ENCODE data around the gene UQCC2.

UQCC2 gene

GRCh38 chr6:33722103-33722623, 10.7 kb upstream of the UQCC2 start:
- Histone ChIP-seq H3K9me3 (ENCODE audit: low read length) (no peaks in the 10 kb centered on the region), H3K9ac (ENCODE audit: low read length) (no peak overlapping the region), H3K36me3 (ENCODE audit: insufficient read depth, low read length) (no peaks in the 10 kb centered on the region), H3K27me3 (ENCODE audit: control insufficient read depth in 1 of 2, insufficient read depth in 2 of 2, low read length in 2 of 2) (no peaks in the 10 kb centered on the region), H3K4me1 (ENCODE audit: insufficient read depth, low read length) (peaks cover 15% of the 10 kb centered on the region), H3K4me3 (ENCODE audit: low read depth in 1 of 2, low read length in 2 of 2) (no peak overlapping the region), H3K27ac (ENCODE audit: low read depth, low read length) (peak overlapping the region; percentile 41)

GRCh38 chr6:33721508-33721907, 10.0 kb upstream of the UQCC2 start:
- Histone ChIP-seq H3K27ac (ENCODE audit: low read depth, low read length) (peak overlapping the region; percentile 41), H3K4me1 (ENCODE audit: insufficient read depth, low read length) (peaks cover 19% of the 10 kb centered on the region)

GRCh38 chr6:33720998-33721397, 9.5 kb upstream of the UQCC2 start:
- no peaks in the 10 kb centered on the region for H3K9me3 ChIP-seq (ENCODE audit: low read length)
- no peaks in the 10 kb centered on the region for H3K36me3 ChIP-seq (ENCODE audit: insufficient read depth, low read length)
- H3K27me3 ChIP-seq (ENCODE audit: control insufficient read depth in 1 of 2, insufficient read depth in 2 of 2, low read length in 2 of 2), result no peaks in the 10 kb centered on the region
- no peak overlapping the region for H3K27ac ChIP-seq (ENCODE audit: low read depth, low read length)
- H3K9ac ChIP-seq (ENCODE audit: low read length), result no peak overlapping the region
- H3K4me3 ChIP-seq (ENCODE audit: low read depth in 1 of 2, low read length in 2 of 2), result no peak overlapping the region
- peaks cover 19% of the 10 kb centered on the region for H3K4me1 ChIP-seq (ENCODE audit: insufficient read depth, low read length)

More at GRCh38 chr6:33721508-33721907, 10.0 kb upstream of the UQCC2 start:
- no peaks in the 10 kb centered on the region for H3K36me3 ChIP-seq (ENCODE audit: insufficient read depth, low read length)
- H3K9ac ChIP-seq (ENCODE audit: low read length), result no peak overlapping the region
- H3K27me3 ChIP-seq (ENCODE audit: control insufficient read depth in 1 of 2, insufficient read depth in 2 of 2, low read length in 2 of 2), result no peaks in the 10 kb centered on the region
- H3K9me3 ChIP-seq (ENCODE audit: low read length), result no peaks in the 10 kb centered on the region
- no peak overlapping the region for H3K4me3 ChIP-seq (ENCODE audit: low read depth in 1 of 2, low read length in 2 of 2)

GRCh38 chr6:33719326-33719987, 8.0 kb upstream of the UQCC2 start:
- Histone ChIP-seq H3K27ac (ENCODE audit: low read depth, low read length) (no peak overlapping the region), H3K4me1 (ENCODE audit: insufficient read depth, low read length) (peaks cover 19% of the 10 kb centered on the region), H3K9ac (ENCODE audit: low read length) (no peak overlapping the region), H3K9me3 (ENCODE audit: low read length) (no peaks in the 10 kb centered on the region), H3K36me3 (ENCODE audit: insufficient read depth, low read length) (no peaks in the 10 kb centered on the region), H3K27me3 (ENCODE audit: control insufficient read depth in 1 of 2, insufficient read depth in 2 of 2, low read length in 2 of 2) (no peaks in the 10 kb centered on the region), H3K4me3 (ENCODE audit: low read depth in 1 of 2, low read length in 2 of 2) (no peak overlapping the region)

- H3K36me3 ChIP-seq (ENCODE audit: insufficient read depth, low read length), result no peaks in the 10 kb centered on the region
- no peak overlapping the region for H3K4me3 ChIP-seq (ENCODE audit: low read depth in 1 of 2, low read length in 2 of 2)
- peak overlapping the region; percentile 59 for H3K27ac ChIP-seq (ENCODE audit: low read depth, low read length)
- no peaks in the 10 kb centered on the region for H3K27me3 ChIP-seq (ENCODE audit: control insufficient read depth in 1 of 2, insufficient read depth in 2 of 2, low read length in 2 of 2)
- no peaks in the 10 kb centered on the region for H3K9me3 ChIP-seq (ENCODE audit: low read length)
- peaks cover 19% of the 10 kb centered on the region for H3K4me1 ChIP-seq (ENCODE audit: insufficient read depth, low read length)
- H3K9ac ChIP-seq (ENCODE audit: low read length), result no peak overlapping the region
Measured at GRCh38 chr6:33718713-33719112, 7.2 kb upstream of the UQCC2 start.

GRCh38 chr6:33717934-33718455, 6.5 kb upstream of the UQCC2 start:
- H3K27ac ChIP-seq (ENCODE audit: low read depth, low read length), result peak overlapping the region; percentile 59
- H3K9ac ChIP-seq (ENCODE audit: low read length), result no peak overlapping the region
- peaks cover 13% of the 10 kb centered on the region for H3K4me1 ChIP-seq (ENCODE audit: insufficient read depth, low read length)
- no peaks in the 10 kb centered on the region for H3K27me3 ChIP-seq (ENCODE audit: control insufficient read depth in 1 of 2, insufficient read depth in 2 of 2, low read length in 2 of 2)
- no peaks in the 10 kb centered on the region for H3K9me3 ChIP-seq (ENCODE audit: low read length)
- no peak overlapping the region for H3K4me3 ChIP-seq (ENCODE audit: low read depth in 1 of 2, low read length in 2 of 2)
- no peaks in the 10 kb centered on the region for H3K36me3 ChIP-seq (ENCODE audit: insufficient read depth, low read length)

- H3K4me1 ChIP-seq (ENCODE audit: insufficient read depth, low read length), result peaks cover 10% of the 10 kb centered on the region
- H3K9ac ChIP-seq (ENCODE audit: low read length), result no peak overlapping the region
- H3K27ac ChIP-seq (ENCODE audit: low read depth, low read length), result no peak overlapping the region
- H3K9me3 ChIP-seq (ENCODE audit: low read length), result no peaks in the 10 kb centered on the region
- H3K4me3 ChIP-seq (ENCODE audit: low read depth in 1 of 2, low read length in 2 of 2), result no peak overlapping the region
- no peaks in the 10 kb centered on the region for H3K27me3 ChIP-seq (ENCODE audit: control insufficient read depth in 1 of 2, insufficient read depth in 2 of 2, low read length in 2 of 2)
- no peaks in the 10 kb centered on the region for H3K36me3 ChIP-seq (ENCODE audit: insufficient read depth, low read length)
Measured at GRCh38 chr6:33716890-33717632, 5.6 kb upstream of the UQCC2 start.

- H3K4me1 ChIP-seq (ENCODE audit: insufficient read depth, low read length), result peaks cover 10% of the 10 kb centered on the region
- H3K27me3 ChIP-seq (ENCODE audit: control insufficient read depth in 1 of 2, insufficient read depth in 2 of 2, low read length in 2 of 2), result no peaks in the 10 kb centered on the region
- H3K27ac ChIP-seq (ENCODE audit: low read depth, low read length), result no peak overlapping the region
- H3K4me3 ChIP-seq (ENCODE audit: low read depth in 1 of 2, low read length in 2 of 2), result no peak overlapping the region
- H3K9ac ChIP-seq (ENCODE audit: low read length), result no peak overlapping the region
- H3K9me3 ChIP-seq (ENCODE audit: low read length), result no peaks in the 10 kb centered on the region
- H3K36me3 ChIP-seq (ENCODE audit: insufficient read depth, low read length), result no peaks in the 10 kb centered on the region
Measured at GRCh38 chr6:33716379-33716778, 4.9 kb upstream of the UQCC2 start.

- Histone ChIP-seq H3K27ac (ENCODE audit: low read depth, low read length) (no peak overlapping the region), H3K9ac (ENCODE audit: low read length) (no peak overlapping the region), H3K36me3 (ENCODE audit: insufficient read depth, low read length) (peaks cover 3% of the 10 kb centered on the region), H3K4me1 (ENCODE audit: insufficient read depth, low read length) (peaks cover 22% of the 10 kb centered on the region), H3K4me3 (ENCODE audit: low read depth in 1 of 2, low read length in 2 of 2) (no peak overlapping the region), H3K27me3 (ENCODE audit: control insufficient read depth in 1 of 2, insufficient read depth in 2 of 2, low read length in 2 of 2) (no peaks in the 10 kb centered on the region), H3K9me3 (ENCODE audit: low read length) (no peaks in the 10 kb centered on the region)
Measured at GRCh38 chr6:33714385-33715040, 3.0 kb upstream of the UQCC2 start.

GRCh38 chr6:33713786-33714185, 2.3 kb upstream of the UQCC2 start:
- H3K4me3 ChIP-seq (ENCODE audit: low read depth in 1 of 2, low read length in 2 of 2), result no peak overlapping the region
- H3K27ac ChIP-seq (ENCODE audit: low read depth, low read length), result no peak overlapping the region
- H3K4me1 ChIP-seq (ENCODE audit: insufficient read depth, low read length), result peaks cover 22% of the 10 kb centered on the region
- H3K36me3 ChIP-seq (ENCODE audit: insufficient read depth, low read length), result peaks cover 6% of the 10 kb centered on the region
- H3K27me3 ChIP-seq (ENCODE audit: control insufficient read depth in 1 of 2, insufficient read depth in 2 of 2, low read length in 2 of 2), result no peaks in the 10 kb centered on the region
- no peak overlapping the region for H3K9ac ChIP-seq (ENCODE audit: low read length)
- no peaks in the 10 kb centered on the region for H3K9me3 ChIP-seq (ENCODE audit: low read length)

GRCh38 chr6:33712914-33713313, 1.4 kb upstream of the UQCC2 start:
- H3K4me3 ChIP-seq (ENCODE audit: low read depth in 1 of 2, low read length in 2 of 2), result no peak overlapping the region
- no peaks in the 10 kb centered on the region for H3K9me3 ChIP-seq (ENCODE audit: low read length)
- H3K4me1 ChIP-seq (ENCODE audit: insufficient read depth, low read length), result peaks cover 22% of the 10 kb centered on the region
- H3K27me3 ChIP-seq (ENCODE audit: control insufficient read depth in 1 of 2, insufficient read depth in 2 of 2, low read length in 2 of 2), result no peaks in the 10 kb centered on the region
- no peak overlapping the region for H3K27ac ChIP-seq (ENCODE audit: low read depth, low read length)
- H3K36me3 ChIP-seq (ENCODE audit: insufficient read depth, low read length), result peaks cover 6% of the 10 kb centered on the region
- no peak overlapping the region for H3K9ac ChIP-seq (ENCODE audit: low read length)
